ENCODE results near the gene RBBP8NL. TPM values are rescaled to one million over a fixed set of nuclear protein-coding genes. Genes with fewer than 3 reads are reported as not detected.

The RBBP8NL gene
- total RNA-seq, 1 experiment from 2014 or later, result not detected

DNA sequence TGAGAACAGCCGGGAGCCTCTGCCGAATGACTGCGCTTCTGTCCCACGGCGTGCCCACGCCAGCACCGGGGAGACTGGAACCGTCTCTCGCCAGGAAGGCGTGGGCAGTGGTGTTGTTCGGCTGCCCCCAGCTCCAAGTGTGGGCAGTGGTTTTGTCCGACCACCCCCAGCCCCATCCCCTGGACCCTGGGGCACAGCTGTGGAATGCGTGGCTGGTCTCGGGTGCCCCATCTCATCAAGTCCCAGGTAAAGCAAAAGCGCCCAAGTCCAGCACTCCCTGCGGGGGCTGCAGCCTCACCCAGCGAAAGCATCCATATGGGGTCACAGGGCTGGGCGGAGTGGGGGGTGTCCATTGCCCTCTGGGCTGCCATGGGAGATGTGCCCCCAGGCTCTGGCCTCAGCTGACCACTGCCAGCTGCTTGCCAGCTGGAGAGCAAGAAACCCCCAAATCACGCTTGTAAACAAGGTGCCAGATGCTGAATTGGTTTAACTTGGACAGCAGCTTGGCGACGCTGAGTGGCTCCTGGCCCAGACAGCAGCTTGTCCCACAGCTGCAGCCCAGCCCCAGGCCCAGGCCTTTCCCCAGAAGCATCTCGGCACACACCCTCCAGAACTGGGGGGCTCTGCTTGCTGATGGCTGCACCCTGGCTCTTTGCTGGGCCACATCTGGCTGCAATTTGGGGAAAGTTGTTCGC is 24.7 kb downstream of the RBBP8NL start:
- no TSS peak for BruUV-seq (replicated peaks)
- CTCF ChIA-PET, result no interaction called here
- H3K4me3 ChIP-seq (ENCODE audit: low read depth, low read length, poor library complexity, severe bottlenecking), result no peak overlapping the region

DNA sequence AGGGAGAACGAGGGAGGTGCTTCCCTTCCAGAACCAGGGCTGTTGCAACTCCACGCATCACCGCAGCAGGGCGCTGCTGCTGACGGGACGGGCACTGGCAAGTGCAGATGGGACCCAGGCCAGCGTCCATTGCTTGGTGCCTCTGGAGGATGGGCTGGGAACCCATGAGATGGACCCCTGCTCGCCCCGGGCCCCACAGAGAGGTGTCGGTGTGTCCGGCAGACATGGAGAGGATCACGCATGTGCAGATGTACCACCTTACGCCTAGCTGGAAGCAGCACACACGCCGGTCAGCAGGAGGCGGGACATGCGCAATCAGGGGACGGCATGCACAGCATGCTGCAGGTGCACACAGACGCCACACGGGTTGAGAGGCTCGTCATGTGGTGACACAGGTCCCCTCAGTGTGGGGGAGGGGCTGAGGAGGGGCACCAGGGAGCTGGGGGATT is 26.0 kb downstream of the RBBP8NL start:
- H3K4me1 ChIP-seq (ENCODE audit: insufficient read depth, low read length, poor library complexity, severe bottlenecking), result peaks cover 3% of the 10 kb centered on the region
- no peak for DNase-seq (ENCODE audit: low spot score)
- TF ChIP-seq, protein P1, sequence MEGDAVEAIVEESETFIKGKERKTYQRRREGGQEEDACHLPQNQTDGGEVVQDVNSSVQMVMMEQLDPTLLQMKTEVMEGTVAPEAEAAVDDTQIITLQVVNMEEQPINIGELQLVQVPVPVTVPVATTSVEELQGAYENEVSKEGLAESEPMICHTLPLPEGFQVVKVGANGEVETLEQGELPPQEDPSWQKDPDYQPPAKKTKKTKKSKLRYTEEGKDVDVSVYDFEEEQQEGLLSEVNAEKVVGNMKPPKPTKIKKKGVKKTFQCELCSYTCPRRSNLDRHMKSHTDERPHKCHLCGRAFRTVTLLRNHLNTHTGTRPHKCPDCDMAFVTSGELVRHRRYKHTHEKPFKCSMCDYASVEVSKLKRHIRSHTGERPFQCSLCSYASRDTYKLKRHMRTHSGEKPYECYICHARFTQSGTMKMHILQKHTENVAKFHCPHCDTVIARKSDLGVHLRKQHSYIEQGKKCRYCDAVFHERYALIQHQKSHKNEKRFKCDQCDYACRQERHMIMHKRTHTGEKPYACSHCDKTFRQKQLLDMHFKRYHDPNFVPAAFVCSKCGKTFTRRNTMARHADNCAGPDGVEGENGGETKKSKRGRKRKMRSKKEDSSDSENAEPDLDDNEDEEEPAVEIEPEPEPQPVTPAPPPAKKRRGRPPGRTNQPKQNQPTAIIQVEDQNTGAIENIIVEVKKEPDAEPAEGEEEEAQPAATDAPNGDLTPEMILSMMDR (conservative IDR thresholded peaks at IDR 0.05; ENCODE audit: low read depth, low read length), result peak; percentile 38; the same call in 1 of the 2 replicates
- no peak for TF ChIP-seq EZH2 (IDR thresholded peaks at IDR 0.05; ENCODE audit: borderline replicate concordance, low read depth, low read length, poor library complexity, severe bottlenecking)
- H3K27ac ChIP-seq (ENCODE audit: low read depth, low read length, poor library complexity, severe bottlenecking), result no peak overlapping the region
- intact Hi-C loops (cut with micrococcal nuclease; ENCODE audit: unreplicated experiment), result no loop called here
- no peaks in the 10 kb centered on the region for H3K27me3 ChIP-seq (replicated peaks; ENCODE audit: insufficient read depth, low read depth, low read length, poor library complexity)
- H3K36me3 ChIP-seq (ENCODE audit: insufficient read depth, low read length, poor library complexity, severe bottlenecking), result no peaks in the 10 kb centered on the region
- POLR2A ChIA-PET (ENCODE audit: low non-redundant PET), result no interaction called here
- H3K4me3 ChIP-seq (ENCODE audit: low read depth, low read length, poor library complexity, severe bottlenecking), result no peak overlapping the region
- no peaks in the 10 kb centered on the region for H3K9me3 ChIP-seq (ENCODE audit: low read depth, low read length, poor library complexity, severe bottlenecking)
- BruUV-seq (replicated peaks), result no TSS peak
- CTCF ChIA-PET, result no interaction called here

More for the DNA sequence above, 24.7 kb downstream of the RBBP8NL start:
- H3K9me3 ChIP-seq (ENCODE audit: low read depth, low read length, poor library complexity, severe bottlenecking), result no peaks in the 10 kb centered on the region
- H3K4me1 ChIP-seq (ENCODE audit: insufficient read depth, low read length, poor library complexity, severe bottlenecking), result peaks cover 3% of the 10 kb centered on the region
- TF ChIP-seq, protein P1 (conservative IDR thresholded peaks at IDR 0.05; ENCODE audit: low read depth, low read length), result no peak
- no peak for TF ChIP-seq EZH2 (IDR thresholded peaks at IDR 0.05; ENCODE audit: borderline replicate concordance, low read depth, low read length, poor library complexity, severe bottlenecking)
- intact Hi-C loops (cut with micrococcal nuclease; ENCODE audit: unreplicated experiment), result no loop called here
- no peak overlapping the region for H3K27ac ChIP-seq (ENCODE audit: low read depth, low read length, poor library complexity, severe bottlenecking)
- no peak for DNase-seq (ENCODE audit: low spot score)
- POLR2A ChIA-PET (ENCODE audit: low non-redundant PET), result no interaction called here
- no peaks in the 10 kb centered on the region for H3K27me3 ChIP-seq (replicated peaks; ENCODE audit: insufficient read depth, low read depth, low read length, poor library complexity)
- H3K36me3 ChIP-seq (ENCODE audit: insufficient read depth, low read length, poor library complexity, severe bottlenecking), result no peaks in the 10 kb centered on the region

DNA sequence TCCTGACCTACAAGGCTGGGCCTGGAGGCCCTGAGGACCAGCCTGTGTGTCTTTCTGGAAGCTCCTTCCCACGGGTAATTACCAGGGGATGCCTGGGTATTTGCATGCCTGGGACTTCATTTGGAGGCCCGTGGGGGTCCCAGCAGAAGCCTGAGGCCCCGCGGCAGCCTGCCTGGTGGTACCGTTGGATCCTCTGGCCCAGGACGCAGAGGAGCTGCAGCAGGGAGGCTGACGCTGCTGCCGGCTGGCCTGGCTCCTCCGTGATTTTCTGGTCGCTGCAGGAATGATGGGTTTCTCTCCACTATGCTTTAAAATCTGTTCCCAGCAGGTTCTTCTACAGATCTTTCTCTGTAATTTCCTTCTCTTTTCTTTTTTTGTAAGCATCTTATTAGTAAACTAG is 26.8 kb downstream of the RBBP8NL start:
- POLR2A ChIA-PET (ENCODE audit: low non-redundant PET), result interaction anchor here (0.9 kb wide), 1 partner anchor 10 kb away, joined by 3 read pairs; no protein-coding TSS in a partner anchor
- H3K36me3 ChIP-seq (ENCODE audit: insufficient read depth, low read length, poor library complexity, severe bottlenecking), result no peaks in the 10 kb centered on the region
- H3K27ac ChIP-seq (ENCODE audit: low read depth, low read length, poor library complexity, severe bottlenecking), result no peak overlapping the region
- TF ChIP-seq EZH2 (IDR thresholded peaks at IDR 0.05; ENCODE audit: borderline replicate concordance, low read depth, low read length, poor library complexity, severe bottlenecking), result no peak
- TF ChIP-seq, protein P1 (conservative IDR thresholded peaks at IDR 0.05; ENCODE audit: low read depth, low read length), result no peak
- no peaks in the 10 kb centered on the region for H3K4me1 ChIP-seq (ENCODE audit: insufficient read depth, low read length, poor library complexity, severe bottlenecking)
- H3K4me3 ChIP-seq (ENCODE audit: low read depth, low read length, poor library complexity, severe bottlenecking), result no peak overlapping the region
- no peaks in the 10 kb centered on the region for H3K9me3 ChIP-seq (ENCODE audit: low read depth, low read length, poor library complexity, severe bottlenecking)
- intact Hi-C loops (cut with micrococcal nuclease; ENCODE audit: unreplicated experiment), result no loop called here
- no peak for DNase-seq (ENCODE audit: low spot score)
- H3K27me3 ChIP-seq (replicated peaks; ENCODE audit: insufficient read depth, low read depth, low read length, poor library complexity), result no peaks in the 10 kb centered on the region
- CTCF ChIA-PET, result no interaction called here
- no TSS peak for BruUV-seq (replicated peaks)
